Upper lobe of left lung (tissue), 4 donors: Measurements from ENCODE around the gene NAA40.
A peak's percentile ranks its signal among the peaks of the same experiment; 100 is the strongest.

Experiments used
- EP300 ChIP-seq, 4 donors: sonication (generic); formaldehyde crosslinking; IDR thresholded peaks; one replicate each; pipeline ENCODE4 v1.5.1; 2017; ENCODE audit warnings: antibody characterized with exemption in 4 of 4, control low read depth in 2 of 4
- POLR2A ChIP-seq, 4 donors: fragments of 450-650 bp; IDR thresholded peaks; one replicate each; pipeline ENCODE4 v1.5.1; 2016 to 2017; ENCODE audit warnings: antibody characterized with exemption in 4 of 4, mild to moderate bottlenecking in 2 of 4
- TF ChIP-seq, protein P1 (sequence below), 6 experiments: fragments of 450-650 bp in 4 of 6; fragments of 200-600 bp in 2 of 6; sonication (generic) in 2 of 6; IDR thresholded peaks; one replicate each; pipeline ENCODE4 v1.5.1; 2016 to 2019; ENCODE audit warnings: antibody characterized with exemption in 6 of 6

DNA sequence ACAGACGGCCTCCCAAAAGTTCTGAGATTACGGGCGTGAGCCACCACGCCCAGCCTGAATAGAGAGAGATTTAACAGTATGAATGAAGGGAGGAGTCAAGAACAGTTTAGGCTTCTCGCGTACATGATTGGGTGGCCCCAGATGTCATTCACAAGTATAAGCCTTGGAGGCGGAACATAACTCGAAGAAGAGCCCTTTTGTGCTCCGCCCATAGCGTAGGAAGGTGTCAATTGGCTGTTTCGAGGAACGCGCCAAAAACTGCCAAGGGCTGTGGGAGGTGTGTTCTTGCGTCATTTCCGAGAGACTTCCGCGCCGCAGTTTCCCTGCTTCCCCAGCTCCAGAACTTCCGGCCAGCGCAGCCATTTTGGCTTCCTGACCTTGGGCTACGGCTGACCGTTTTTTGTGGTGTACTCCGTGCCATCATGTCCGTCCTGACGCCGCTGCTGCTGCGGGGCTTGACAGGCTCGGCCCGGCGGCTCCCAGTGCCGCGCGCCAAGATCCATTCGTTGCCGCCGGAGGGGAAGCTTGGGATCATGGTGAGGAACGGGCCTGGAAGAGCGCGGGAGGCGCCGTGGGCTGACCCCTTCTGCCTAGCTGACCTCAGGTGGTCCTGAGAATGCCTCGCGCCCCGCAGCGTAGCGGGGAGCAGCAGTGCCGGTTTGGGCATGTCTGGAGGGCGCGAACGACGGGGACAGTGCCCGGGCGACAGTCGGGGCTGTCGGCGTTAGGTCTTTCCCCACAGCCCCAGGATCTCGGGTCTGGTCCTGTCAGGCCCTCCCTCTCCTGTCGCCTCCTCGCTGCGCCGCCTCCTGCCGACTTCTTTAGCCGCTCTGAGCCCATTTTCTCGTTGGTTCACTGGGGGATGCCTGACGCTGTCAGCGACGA lies 35.7 kb downstream of the NAA40 start, which contains the start of gene COX8A:
- peak in 1 of 4 donors; percentile 4 for TF ChIP-seq EP300 (IDR thresholded peaks at IDR 0.05)
- TF ChIP-seq, protein P1, sequence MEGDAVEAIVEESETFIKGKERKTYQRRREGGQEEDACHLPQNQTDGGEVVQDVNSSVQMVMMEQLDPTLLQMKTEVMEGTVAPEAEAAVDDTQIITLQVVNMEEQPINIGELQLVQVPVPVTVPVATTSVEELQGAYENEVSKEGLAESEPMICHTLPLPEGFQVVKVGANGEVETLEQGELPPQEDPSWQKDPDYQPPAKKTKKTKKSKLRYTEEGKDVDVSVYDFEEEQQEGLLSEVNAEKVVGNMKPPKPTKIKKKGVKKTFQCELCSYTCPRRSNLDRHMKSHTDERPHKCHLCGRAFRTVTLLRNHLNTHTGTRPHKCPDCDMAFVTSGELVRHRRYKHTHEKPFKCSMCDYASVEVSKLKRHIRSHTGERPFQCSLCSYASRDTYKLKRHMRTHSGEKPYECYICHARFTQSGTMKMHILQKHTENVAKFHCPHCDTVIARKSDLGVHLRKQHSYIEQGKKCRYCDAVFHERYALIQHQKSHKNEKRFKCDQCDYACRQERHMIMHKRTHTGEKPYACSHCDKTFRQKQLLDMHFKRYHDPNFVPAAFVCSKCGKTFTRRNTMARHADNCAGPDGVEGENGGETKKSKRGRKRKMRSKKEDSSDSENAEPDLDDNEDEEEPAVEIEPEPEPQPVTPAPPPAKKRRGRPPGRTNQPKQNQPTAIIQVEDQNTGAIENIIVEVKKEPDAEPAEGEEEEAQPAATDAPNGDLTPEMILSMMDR (IDR thresholded peaks at IDR 0.05): peak in 2 of 6 experiments; percentile 8 to 18
- peak in 3 of 4 donors; percentile 21 to 77 (median 53) for TF ChIP-seq POLR2A (IDR thresholded peaks at IDR 0.05)
